Stimulated activated CD8-positive, alpha-beta memory T cell treated with anti-CD3 and anti-CD28 coated beads, Interleukin-2, amount 100 ng/mL, for 48 hours (primary cell): ENCODE measurements around the gene ZNF335.
A peak's percentile ranks its signal among the peaks of the same experiment; 100 is the strongest.
"Not testable (repeated sequence)": the region's sequence is repeated elsewhere in the genome, so short reads cannot be mapped to it uniquely, and the experiment has no call there.

ENCODE experiments used
- DNase-seq, 2 donors: peaks; one replicate each; pipeline ENCODE4 v3.0.0-alpha.2; 2020; ENCODE audit warnings: low read depth in 2 of 2

The ZNF335 gene

GRCh38 chr20:46004187-46004586 lies 32.2 kb upstream of the ZNF335 start:
- DNase-seq = no peak

GRCh38 chr20:46002008-46002407 lies 30.0 kb upstream of the ZNF335 start:
- DNase-seq = no peak

GRCh38 chr20:46001498-46001897 lies 29.5 kb upstream of the ZNF335 start:
- DNase-seq = no peak

DNA sequence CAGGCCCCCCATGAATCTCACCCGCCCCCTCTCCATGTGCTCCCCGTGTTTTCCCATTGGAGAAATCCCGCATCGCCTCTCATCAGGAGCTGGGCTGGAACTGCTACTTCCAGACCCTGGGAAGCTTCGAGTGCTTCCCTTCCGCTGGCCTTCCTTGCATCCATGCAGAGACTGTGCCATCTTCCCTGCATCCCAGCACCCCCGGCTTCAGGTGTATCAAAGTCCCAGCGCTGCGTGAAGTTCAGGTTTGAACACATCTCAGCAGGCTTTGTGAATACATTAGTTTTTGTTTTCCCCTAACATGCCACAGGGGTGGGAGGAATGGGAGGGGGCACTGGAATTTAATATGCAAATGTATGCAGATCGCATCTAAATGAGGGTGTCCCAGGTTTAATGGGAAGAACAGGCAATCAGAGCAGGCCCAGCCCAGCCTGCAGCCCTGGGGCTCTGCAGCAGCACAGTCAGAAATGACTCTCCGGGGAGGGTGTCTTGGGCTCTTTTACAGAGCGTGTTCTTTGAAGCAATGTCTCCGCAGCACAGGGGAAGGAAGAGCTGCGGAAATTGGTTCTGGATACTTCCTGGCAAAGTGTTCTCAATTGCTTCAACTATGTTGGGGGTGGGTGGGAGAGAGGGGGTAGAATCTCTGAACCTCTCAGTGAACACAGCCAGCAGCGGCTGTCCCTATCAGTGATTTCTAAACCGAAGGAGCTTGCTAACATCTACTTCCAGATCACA lies 28.4 kb upstream of the ZNF335 start:
- no peak for DNase-seq

- no peak for DNase-seq
These were observed 27.7 kb upstream of the ZNF335 start for GRCh38 chr20:45999557-46000261.

DNA sequence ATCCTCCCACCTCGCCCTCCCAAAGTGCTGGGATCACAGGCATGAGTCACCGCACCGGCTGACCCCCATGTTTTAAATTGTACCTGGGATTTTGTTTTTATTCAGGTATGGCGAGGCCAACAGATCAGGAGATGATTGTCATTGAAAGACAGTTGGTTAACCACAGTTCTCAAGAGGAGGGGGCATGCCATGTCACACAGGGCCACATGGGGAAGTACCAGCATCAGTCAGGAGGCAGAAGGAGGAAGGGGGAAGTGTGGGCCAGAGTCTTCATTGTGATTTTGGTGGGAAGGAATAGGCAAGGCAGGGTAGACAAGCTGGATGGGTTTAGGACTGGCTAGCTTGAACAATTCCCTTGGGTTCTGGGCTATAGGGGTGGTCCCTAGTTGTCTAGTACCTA lies 26.8 kb upstream of the ZNF335 start:
- DNase-seq = no peak

GRCh38 chr20:45998337-45998736 lies 26.3 kb upstream of the ZNF335 start:
- no peak for DNase-seq

- no peak for DNase-seq
These were observed 25.2 kb upstream of the ZNF335 start for GRCh38 chr20:45997187-45997586.

DNA sequence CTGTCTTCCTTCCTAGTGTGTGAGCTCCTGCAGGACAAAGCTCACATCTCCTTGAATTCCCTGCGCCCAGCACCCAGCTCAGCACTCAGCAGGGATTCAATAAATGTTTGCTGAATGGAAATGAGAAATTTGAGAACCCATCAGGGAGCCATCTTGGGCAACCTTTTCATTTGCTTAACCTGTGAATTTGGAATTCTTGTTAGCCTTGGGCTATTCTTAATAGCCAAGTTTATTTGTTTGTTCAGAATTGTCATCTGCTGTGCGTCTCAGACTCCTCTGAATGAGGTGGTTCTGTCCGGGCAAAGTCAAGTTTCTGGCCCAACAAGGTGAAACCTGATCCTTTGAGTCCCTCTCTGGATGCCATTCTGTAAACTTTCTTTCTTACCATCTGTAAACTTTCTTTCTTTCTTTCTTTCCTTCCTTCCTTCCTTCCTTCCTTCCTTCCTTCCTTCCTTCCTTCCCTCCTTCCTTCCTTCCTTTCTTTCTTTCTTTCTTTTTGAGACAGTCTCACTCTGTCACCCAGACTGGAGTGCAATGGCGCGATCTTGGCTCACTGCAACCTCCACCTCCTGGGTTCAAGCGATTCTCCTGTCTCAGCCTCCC lies 23.6 kb upstream of the ZNF335 start:
- not testable (repeated sequence) for DNase-seq

DNA sequence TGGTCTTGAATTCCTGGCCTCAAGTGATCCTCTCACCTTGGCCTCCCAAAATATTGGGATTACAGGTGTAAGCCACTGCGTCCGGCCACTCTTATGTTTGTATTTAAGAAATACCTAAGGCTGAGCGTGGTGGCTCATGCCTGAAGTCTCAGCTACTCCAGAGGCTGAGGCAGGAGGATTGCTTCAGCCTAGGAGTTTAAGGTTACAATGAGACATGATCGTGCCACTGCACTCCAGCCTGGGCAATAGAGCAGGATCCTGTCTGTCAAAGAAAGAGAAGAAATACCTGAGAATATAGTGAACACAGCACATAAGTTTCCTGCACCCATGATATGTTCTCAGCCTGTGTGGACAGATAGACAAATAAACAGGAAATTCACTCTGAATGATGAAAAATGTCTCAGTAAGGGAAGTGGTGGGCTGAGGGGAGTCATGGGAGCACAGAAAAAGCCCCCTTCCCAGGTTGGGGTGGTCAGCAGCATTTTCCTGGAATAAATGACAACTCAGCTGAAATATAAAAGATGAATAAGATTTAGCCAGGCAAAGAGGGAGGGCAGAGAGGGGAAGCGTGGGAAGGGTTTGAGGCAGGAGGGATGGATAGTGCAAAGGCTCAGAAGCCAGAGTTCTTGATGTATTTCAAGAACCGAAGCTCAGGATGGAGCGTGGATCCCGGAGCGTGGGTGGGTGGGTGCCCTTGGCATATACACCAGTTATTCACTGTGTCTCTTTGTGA lies 22.9 kb upstream of the ZNF335 start:
- no peak for DNase-seq

- DNase-seq = no peak
These were observed 21.4 kb upstream of the ZNF335 start for GRCh38 chr20:45993197-45993951.

DNA sequence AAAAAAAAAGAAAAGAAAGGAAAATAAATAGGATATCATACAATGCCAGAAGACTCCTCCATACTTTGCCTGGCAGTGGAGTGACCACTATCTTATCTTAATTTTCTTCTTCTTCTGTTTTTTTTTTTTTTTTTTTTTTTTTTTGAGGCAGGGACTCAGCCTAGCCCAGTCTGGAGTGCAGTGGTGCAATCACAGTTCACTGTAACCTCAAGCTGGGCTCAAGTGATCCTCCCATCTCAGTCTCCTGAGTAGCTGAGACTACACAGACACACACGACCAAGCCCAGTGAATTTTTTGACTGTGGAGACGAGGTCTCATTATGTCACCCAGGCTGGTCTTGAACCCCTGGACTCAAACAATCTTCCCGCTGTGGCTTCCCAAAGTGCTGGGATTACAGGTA lies 19.6 kb upstream of the ZNF335 start:
- no peak for DNase-seq

- not testable (repeated sequence) for DNase-seq
These were observed 16.8 kb upstream of the ZNF335 start for GRCh38 chr20:45988830-45989229.

DNA sequence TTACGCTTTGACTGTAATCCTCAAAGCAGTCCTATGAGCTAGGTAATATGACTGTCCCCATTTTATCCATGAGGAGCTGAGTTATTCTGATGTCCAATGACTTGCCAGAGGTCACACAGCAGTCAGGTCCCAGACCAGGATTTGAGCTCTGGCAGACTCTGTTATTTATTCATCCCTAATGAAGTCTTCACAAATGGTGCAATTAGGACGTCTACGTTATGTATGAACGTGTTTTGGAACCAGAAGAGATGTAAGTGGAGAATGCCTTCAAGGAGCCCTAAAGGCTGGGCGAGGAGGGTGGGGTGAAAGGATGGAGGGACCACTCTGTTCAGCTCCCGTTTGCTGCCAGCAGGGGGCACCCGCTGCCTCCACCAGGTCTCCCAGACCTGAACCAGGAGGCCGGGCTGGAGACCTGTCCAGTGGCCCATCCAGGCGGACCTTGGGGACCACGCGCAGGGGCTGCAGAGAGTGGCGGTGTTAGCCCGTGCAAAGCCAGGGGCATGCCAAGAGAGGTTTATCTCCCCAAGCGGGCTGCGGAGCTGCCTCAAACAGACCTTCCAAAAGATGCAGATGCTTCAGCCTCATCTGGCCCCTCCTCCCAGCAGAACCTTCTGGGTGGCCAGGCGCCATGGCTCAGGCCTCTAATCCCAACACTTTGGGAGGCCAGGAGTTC lies 15.2 kb upstream of the ZNF335 start:
- DNase-seq = peak; percentile 70 to 75

- DNase-seq = no peak
These were observed 13.6 kb upstream of the ZNF335 start for GRCh38 chr20:45985573-45985972.

- DNase-seq = no peak
These were observed 11.3 kb upstream of the ZNF335 start for GRCh38 chr20:45983279-45983743.

DNA sequence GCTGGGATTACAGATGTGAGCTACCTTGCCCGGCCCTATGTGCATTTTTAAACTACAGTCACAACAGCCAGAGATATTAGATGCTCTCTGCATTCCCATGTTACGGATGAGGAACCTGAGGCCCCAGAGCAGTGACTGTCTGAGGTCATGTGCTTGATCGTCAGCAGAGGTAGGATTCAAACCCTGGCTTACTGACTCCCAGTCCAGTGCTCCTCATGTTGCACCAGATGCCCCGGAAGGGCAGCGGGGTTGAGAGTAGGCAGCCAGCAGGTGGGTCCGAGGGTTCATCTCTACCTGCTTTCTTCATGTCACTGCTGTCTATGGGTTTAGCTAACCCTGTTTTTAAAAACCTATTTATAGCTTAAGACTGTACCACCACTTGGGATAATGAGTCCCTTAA lies 9.3 kb upstream of the ZNF335 start:
- no peak for DNase-seq

- DNase-seq = no peak
These were observed 4.1 kb upstream of the ZNF335 start for GRCh38 chr20:45976086-45976485.

- DNase-seq = no peak
These were observed 3.7 kb upstream of the ZNF335 start for GRCh38 chr20:45975686-45976085.

GRCh38 chr20:45974896-45975565 lies 3.0 kb upstream of the ZNF335 start:
- DNase-seq = no peak
